IPS-15b (cell line): ENCODE data around the gene ISCA1.

ENCODE experiments used
- H3K27me3 ChIP-seq: one replicate; pipeline ENCODE4 v1.6.1; 2013; ENCODE audit warnings: low read length; ENCODE audit not compliant: control insufficient read depth, insufficient read depth
- H3K36me3 ChIP-seq: one replicate; pipeline ENCODE4 v1.6.1; 2013; ENCODE audit warnings: low read length; ENCODE audit not compliant: control insufficient read depth, insufficient read depth
- H3K4me1 ChIP-seq: one replicate; pipeline ENCODE4 v1.6.1; 2013; ENCODE audit warnings: mild to moderate bottlenecking, low read length; ENCODE audit not compliant: control insufficient read depth, insufficient read depth
- H3K4me3 ChIP-seq: one replicate; pipeline ENCODE4 v1.5.1; 2013; ENCODE audit warnings: low read depth, low read length
- H3K9ac ChIP-seq: one replicate; pipeline ENCODE4 v1.6.1; 2013; ENCODE audit warnings: low read depth, mild to moderate bottlenecking, low read length
- H3K9me3 ChIP-seq: one replicate; pipeline ENCODE4 v1.6.1; 2013; ENCODE audit warnings: mild to moderate bottlenecking, low read length; ENCODE audit not compliant: control insufficient read depth, insufficient read depth

Gene ISCA1

DNA sequence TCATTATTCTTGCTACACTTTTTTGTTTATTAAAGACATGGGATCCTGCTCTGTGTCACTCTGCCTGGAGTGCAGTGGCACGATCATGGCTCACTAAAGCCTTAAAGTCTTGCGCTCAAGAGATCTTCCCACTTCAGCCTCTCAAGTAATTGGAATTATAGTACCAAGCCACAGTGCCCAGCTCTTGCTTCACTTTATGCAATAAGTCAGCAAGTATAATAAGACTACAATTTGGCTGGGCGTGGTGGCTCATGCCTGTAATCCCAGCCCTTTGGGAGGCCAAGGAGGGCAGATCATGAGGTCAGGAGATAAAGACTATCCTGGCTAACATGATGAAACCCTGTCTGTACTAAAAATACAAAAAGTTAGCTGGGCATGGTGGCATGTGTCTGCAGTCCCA, 28.8 kb downstream of the ISCA1 start:
- Histone ChIP-seq H3K4me3 (no peak overlapping the region), H3K27me3 (no peaks in the 10 kb centered on the region), H3K9ac (no peak overlapping the region), H3K9me3 (no peaks in the 10 kb centered on the region), H3K4me1 (no peaks in the 10 kb centered on the region), H3K36me3 (no peaks in the 10 kb centered on the region)

DNA sequence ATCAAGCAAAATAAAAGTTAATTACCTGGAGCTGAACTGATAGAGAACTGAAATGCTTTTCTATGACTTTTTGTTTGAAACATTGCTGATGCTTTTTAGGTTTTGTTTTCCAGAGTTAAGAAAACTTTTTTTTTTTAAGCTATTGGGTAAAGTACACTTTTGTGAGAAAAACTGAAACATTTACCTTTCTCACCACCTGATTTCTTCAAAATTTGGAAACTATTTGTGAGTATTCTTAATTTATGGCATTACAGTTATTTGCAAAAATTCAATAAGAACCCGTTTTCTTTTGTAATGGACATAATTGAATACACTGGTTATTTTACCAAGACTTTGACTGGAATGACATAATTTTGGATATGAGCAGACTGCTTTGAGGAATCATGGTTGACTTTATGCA, 29.5 kb downstream of the ISCA1 start:
- Histone ChIP-seq H3K4me3 (no peak overlapping the region), H3K4me1 (no peaks in the 10 kb centered on the region), H3K9ac (no peak overlapping the region), H3K9me3 (no peaks in the 10 kb centered on the region), H3K36me3 (no peaks in the 10 kb centered on the region), H3K27me3 (no peaks in the 10 kb centered on the region)

DNA sequence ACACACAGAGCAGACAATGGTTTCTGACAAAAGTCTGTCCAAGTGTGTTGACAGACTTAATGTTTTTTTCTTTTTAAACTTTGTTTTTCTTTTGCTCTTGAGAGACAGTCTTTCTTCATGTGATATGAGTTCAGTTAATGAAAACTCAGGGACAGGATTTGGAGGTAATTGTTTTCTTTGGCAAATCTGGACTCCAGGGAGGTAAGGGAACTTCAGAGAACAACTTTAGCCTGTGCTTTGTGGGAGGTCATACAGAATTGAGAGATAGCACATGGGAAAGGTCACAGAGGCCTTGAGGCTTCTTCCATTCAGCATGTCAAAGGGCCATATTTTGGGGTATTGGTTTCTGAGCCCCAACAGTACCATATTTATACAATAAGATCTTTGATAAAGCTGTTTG, 32.2 kb downstream of the ISCA1 start:
- Histone ChIP-seq H3K9ac (no peak overlapping the region), H3K27me3 (no peaks in the 10 kb centered on the region), H3K9me3 (no peaks in the 10 kb centered on the region), H3K36me3 (no peaks in the 10 kb centered on the region), H3K4me1 (peaks cover 7% of the 10 kb centered on the region), H3K4me3 (no peak overlapping the region)

DNA sequence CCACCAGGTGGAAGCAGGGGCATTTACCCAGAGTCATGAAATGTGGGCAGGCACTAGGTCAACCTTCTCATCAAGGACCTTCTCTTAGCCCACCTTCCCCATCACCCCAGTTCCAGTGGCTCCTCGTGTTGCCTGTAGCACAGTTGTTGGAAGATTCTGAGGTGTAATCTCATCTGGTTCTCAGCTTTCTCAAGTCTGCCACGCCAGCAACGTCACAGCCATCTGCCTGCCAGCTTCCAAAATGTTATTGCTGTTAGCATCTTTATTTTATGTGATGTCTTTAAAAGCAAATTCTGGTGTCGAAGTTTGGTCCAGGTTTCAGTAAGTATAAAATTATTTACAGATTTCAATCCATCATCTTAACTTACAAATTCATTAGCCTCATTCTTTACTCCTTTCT, 33.6 kb downstream of the ISCA1 start:
- H3K4me1 ChIP-seq: peaks cover 7% of the 10 kb centered on the region

DNA sequence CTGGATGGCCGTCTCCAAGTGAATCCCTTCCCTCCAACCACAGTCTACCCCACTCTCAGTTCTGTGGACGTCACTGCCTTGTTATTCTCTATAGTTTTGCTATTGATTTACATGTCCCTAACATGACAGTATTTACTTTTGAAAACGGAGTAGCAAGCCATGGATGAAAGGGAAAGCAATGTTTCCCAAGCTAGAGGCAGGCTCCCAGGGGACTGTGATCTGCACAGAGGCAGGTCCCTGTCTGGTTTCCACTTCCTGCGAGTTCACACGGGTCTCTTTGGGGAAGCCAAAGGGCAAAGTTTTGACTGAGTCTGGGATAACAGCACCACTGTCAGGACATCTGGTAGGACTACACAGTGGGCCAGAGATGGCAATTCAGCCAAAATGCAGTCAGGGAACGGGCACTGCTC, 35.6 kb downstream of the ISCA1 start:
- H3K9me3 ChIP-seq: no peaks in the 10 kb centered on the region
- H3K4me1 ChIP-seq: peaks cover 7% of the 10 kb centered on the region
- H3K27me3 ChIP-seq: no peaks in the 10 kb centered on the region
- no peak overlapping the region for H3K9ac ChIP-seq
- no peak overlapping the region for H3K4me3 ChIP-seq
- H3K36me3 ChIP-seq: no peaks in the 10 kb centered on the region

More for the DNA sequence above, 33.6 kb downstream of the ISCA1 start:
- H3K9ac ChIP-seq: no peak overlapping the region
- H3K4me3 ChIP-seq: no peak overlapping the region
- H3K36me3 ChIP-seq: no peaks in the 10 kb centered on the region
- H3K9me3 ChIP-seq: no peaks in the 10 kb centered on the region
- no peaks in the 10 kb centered on the region for H3K27me3 ChIP-seq

DNA sequence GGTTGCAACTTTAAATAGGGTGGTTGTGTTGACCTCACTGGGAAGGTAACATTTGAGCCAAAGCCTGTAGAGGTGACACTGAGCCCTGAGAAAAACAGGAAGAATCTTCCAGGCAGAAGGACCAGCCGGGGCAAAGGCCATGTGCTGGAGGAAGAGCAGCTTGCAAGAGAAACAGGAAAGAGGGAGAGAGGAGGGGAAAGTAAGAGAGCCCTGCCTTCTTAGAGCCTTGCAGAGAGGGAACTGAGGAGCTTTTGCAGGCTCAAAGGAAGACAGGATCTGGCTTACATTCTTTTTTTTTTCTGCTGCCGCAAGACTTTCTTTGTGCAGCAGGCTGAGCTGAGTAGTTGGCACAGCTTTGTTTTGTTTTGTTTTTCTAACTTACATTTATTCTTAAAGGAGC, 40.3 kb downstream of the ISCA1 start:
- Histone ChIP-seq H3K9me3 (no peaks in the 10 kb centered on the region), H3K4me1 (peaks cover 7% of the 10 kb centered on the region), H3K36me3 (no peaks in the 10 kb centered on the region), H3K27me3 (no peaks in the 10 kb centered on the region), H3K4me3 (no peak overlapping the region), H3K9ac (no peak overlapping the region)

DNA sequence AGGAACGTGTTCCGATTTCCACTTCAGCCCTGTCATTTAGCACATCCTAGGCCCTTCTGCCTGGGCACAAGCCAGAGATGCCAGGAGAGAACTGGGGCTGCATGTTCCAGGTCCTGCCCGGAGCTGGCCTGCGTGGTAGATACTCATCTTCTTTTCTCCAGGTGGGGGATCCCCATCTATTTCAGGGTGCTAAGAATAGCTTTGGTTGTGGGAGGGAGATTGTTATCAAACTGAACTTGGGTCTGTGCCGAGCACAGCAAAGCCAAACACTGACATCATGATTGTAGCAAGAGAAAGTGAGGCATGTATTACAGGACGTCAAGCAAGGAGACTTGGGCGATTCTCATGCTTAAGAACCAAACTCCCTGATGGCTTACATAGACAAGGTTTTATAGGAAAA, 41.1 kb downstream of the ISCA1 start:
- Histone ChIP-seq H3K9me3 (no peaks in the 10 kb centered on the region), H3K4me1 (peaks cover 3% of the 10 kb centered on the region), H3K9ac (no peak overlapping the region), H3K36me3 (no peaks in the 10 kb centered on the region), H3K27me3 (no peaks in the 10 kb centered on the region), H3K4me3 (no peak overlapping the region)

DNA sequence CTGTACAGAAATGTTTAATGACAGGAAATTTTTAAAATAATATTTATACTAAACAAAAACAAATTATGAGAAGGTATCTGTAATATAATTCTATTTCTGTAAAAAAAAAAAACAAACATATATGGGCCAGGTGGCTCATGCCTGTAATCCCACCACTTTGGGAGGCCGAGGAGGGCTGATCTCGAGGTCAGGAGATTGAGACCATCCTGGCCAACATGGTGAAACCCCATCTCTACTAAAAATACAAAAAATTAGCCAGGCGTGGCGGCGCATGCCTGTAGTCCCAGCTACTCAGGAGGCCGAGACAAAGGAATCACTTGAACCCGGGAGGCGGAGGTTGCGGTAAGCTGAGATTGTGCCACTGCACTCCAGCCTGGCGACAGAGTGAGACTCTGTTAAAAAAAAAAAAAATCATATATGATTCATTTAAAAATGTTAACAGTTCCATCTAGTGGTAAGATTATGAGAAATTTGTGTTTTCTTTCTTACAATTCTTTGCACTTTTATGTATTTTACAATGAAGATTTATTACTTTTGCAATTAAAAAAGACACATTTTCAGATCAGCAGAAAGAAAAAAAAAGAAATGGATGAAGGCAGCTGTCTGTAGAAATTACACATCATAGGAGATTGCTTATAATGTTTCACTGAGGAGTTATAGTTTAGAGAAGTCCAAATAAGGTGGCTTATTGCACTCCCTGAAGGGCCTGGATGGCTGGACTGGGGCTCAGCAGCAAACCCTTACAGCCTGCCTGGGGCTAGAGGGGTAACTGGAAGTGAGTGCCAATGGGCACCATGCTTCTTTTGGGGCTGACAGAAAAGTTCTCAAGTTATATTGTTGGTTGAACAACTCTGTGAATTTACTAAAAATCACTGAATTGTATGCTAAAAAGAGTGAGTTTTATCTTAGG, 43.2 kb downstream of the ISCA1 start:
- Histone ChIP-seq H3K27me3 (no peaks in the 10 kb centered on the region), H3K36me3 (no peaks in the 10 kb centered on the region), H3K9ac (no peak overlapping the region), H3K9me3 (no peaks in the 10 kb centered on the region), H3K4me1 (no peaks in the 10 kb centered on the region), H3K4me3 (no peak overlapping the region)

DNA sequence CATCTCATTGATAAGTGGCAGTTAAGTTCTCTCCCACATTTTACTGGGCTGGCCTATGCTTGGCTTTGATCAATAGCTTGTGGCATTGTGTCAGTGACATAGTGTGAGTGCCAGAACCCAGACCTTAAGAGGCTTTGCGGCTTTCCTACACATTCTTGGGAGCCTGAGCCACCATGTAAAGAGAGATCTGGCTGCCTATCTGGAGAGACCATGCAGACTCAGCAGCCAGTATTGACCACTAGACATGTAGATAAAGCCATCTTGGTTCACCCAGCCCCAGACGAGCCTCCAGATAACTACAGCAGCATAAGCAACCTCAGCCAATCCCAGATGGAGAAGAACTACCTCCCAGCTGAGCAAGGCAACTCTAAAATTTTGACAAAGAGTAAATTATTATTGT, 51.5 kb downstream of the ISCA1 start:
- H3K9ac ChIP-seq: no peak overlapping the region
- H3K36me3 ChIP-seq: no peaks in the 10 kb centered on the region
- no peaks in the 10 kb centered on the region for H3K9me3 ChIP-seq
- no peak overlapping the region for H3K4me3 ChIP-seq
- H3K27me3 ChIP-seq: no peaks in the 10 kb centered on the region
- no peaks in the 10 kb centered on the region for H3K4me1 ChIP-seq

DNA sequence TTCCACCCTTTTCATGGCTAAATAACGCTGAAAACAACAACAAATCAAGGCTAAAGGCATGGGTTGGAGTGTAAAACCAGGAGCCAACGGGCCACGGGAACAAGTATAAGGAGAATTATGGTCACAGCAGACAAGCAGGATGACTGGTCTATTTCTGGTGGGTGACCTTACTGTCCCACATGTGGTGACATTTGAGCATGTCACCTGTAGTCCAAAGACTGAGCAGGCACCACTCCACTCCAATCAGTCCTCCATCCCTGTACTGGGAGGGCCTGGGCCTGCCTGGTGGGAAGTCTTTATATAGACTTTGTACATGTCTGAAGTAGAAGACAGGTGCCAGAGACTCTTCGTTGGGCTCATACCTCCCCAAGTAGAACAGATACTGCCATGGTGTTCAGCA, 59.7 kb downstream of the ISCA1 start:
- Histone ChIP-seq H3K4me1 (no peaks in the 10 kb centered on the region), H3K9me3 (no peaks in the 10 kb centered on the region), H3K36me3 (no peaks in the 10 kb centered on the region), H3K4me3 (no peak overlapping the region), H3K9ac (no peak overlapping the region), H3K27me3 (no peaks in the 10 kb centered on the region)

DNA sequence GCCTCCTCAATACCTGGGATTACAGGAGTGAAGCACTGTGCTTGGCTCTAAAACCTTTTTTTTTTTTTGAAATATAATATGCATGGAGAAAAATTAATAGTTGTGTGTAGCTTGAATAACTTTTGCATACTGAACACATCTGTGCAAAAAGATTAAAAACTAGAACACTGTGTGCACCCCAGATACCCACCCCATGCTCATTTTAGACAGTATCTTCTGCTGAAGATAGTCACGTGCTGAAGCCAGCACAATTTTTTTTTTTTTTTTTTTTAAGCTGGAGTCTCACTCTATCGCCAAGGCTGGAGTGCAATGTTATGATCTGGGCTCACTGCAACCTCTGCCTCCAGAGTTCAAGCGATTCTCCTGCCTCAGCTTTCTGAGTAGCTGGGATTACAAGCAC, 62.7 kb downstream of the ISCA1 start:
- H3K9me3 ChIP-seq: no peaks in the 10 kb centered on the region
- H3K4me1 ChIP-seq: no peaks in the 10 kb centered on the region
- no peak overlapping the region for H3K9ac ChIP-seq
- no peaks in the 10 kb centered on the region for H3K27me3 ChIP-seq
- H3K4me3 ChIP-seq: no peak overlapping the region
- H3K36me3 ChIP-seq: no peaks in the 10 kb centered on the region

DNA sequence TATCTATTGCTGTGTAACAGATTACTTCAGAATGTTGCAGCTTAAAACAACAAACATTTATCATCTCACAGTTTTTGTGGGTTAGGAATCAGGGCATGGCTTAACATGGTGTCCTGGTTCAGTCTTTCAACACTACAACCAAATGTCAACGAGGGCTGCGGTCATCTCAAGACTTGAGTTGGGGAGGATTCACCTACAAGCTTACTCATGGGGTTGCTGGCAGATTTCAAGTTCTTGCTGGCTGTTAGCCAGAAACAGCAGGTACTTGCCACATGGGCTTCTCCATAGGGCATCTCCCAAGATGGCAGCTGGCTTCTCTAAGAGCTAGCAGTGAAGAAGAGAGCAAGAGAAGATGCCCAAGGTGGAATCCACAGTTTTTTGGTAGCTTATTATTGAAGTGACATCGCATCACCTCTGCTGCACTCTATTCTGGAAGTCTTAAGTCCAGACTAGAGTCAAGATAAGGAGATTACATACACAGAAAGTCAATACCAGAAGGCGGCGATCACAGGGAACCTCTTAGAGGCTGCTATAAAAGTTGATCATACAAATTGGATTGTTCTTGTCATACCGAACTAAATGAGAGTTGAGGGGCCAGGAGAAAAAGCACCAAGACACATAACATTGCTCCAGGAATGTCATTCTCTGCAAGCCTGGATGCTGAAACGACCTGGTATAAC, 65.1 kb downstream of the ISCA1 start:
- no peaks in the 10 kb centered on the region for H3K27me3 ChIP-seq
- no peak overlapping the region for H3K4me3 ChIP-seq
- H3K4me1 ChIP-seq: no peaks in the 10 kb centered on the region
- no peaks in the 10 kb centered on the region for H3K9me3 ChIP-seq
- H3K36me3 ChIP-seq: no peaks in the 10 kb centered on the region
- no peak overlapping the region for H3K9ac ChIP-seq
